AG09309 (cell line): ENCODE measurements around the gene TOE1.
A peak's percentile ranks its signal among the peaks of the same experiment; 100 is the strongest.

Experiments
- DNase-seq: peaks from one replicate; pipeline ENCODE4 v3.0.0-alpha.2; 2010; ENCODE audit warnings: low read depth
- H3K4me3 ChIP-seq: 2 replicates; pipeline ENCODE4 v1.5.1; 2011; ENCODE audit warnings: mild to moderate bottlenecking, low read depth, low read length, moderate library complexity; ENCODE audit not compliant: control insufficient read depth
- TF ChIP-seq, protein P1 (sequence below): IDR thresholded peaks from 2 replicates; pipeline ENCODE4 v1.5.1; 2011; ENCODE audit warnings: mild to moderate bottlenecking, low read depth, low read length, inconsistent platforms; ENCODE audit not compliant: insufficient read depth, control insufficient read depth; ENCODE audit errors: missing control alignments

The TOE1 gene

DNA sequence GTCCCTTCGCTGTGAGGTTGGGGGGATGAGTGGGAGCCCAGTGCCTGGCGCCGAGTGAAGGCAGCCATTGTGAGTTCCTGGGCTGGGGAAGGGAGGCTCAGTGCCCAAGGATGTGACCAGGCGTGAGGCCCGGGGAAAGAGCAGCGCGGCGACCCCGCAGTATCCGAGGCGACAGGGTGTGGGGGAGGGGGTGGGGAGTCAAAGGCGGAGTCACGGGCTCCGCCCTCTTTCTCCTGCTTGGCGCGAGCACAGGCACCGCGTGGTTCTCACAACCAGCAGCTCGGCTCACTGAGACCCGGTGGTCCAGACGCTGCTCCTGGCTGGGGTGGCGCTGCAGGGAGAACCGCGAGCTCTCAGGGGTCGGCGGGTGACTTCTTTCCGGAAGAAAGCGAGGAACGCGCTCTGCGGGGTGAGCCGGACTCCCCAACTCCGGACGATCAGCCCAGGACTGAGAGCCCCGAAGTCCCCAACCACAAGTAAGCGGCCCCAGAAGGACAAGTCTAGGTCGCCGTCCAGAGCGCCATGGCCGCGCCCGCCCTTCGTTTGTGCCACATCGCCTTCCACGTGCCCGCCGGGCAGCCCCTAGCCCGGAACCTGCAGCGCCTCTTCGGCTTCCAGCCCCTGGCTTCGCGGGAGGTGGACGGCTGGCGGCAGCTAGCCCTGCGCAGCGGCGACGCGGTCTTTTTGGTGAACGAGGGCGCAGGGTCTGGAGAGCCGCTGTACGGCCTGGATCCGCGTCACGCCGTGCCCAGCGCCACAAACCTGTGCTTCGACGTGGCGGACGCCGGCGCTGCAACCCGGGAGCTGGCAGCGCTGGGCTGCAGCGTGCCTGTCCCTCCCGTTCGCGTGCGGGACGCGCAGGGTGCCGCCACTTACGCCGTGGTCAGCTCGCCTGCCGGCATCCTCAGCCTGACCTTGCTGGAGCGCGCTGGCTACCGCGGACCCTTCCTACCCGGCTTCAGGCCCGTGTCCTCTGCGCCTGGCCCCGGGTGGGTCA is 13.0 kb upstream of the TOE1 start, which contains the start of gene HPDL:
TSS of gene HPDL (plus strand) at position 269 of the 997 bp plus-strand sequence. CDS start at position 523, 254 bp downstream.
- TF ChIP-seq, protein P1, sequence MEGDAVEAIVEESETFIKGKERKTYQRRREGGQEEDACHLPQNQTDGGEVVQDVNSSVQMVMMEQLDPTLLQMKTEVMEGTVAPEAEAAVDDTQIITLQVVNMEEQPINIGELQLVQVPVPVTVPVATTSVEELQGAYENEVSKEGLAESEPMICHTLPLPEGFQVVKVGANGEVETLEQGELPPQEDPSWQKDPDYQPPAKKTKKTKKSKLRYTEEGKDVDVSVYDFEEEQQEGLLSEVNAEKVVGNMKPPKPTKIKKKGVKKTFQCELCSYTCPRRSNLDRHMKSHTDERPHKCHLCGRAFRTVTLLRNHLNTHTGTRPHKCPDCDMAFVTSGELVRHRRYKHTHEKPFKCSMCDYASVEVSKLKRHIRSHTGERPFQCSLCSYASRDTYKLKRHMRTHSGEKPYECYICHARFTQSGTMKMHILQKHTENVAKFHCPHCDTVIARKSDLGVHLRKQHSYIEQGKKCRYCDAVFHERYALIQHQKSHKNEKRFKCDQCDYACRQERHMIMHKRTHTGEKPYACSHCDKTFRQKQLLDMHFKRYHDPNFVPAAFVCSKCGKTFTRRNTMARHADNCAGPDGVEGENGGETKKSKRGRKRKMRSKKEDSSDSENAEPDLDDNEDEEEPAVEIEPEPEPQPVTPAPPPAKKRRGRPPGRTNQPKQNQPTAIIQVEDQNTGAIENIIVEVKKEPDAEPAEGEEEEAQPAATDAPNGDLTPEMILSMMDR, result no peak
- peak within 1 kb of the TSS; percentile 55 for H3K4me3 ChIP-seq
- DNase-seq, result no peak

GRCh38 chr1:45327644-45328515 is 12.1 kb upstream of the TOE1 start:
- no peak overlapping the region for H3K4me3 ChIP-seq
- no peak for DNase-seq

DNA sequence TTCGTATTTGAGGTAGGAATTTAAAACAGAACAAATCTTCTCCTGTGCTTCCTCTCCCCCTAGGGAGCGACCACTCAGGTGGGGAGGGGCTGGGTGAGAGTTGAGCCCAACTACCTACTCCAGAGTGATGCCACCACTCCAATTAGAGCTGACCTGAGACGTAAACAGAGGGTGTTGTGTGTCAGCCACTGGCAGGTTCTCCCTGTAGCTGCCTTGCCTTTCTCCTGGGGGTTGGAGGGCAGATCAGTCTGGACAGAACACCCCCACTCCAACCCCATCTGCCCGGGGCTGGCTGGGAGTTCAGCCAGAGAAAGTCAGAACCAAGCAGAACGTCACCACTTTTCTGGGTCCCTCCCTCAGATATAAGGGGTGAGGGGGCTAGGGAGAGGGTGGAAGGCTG is 11.3 kb upstream of the TOE1 start:
- TF ChIP-seq, protein P1, result no peak
- H3K4me3 ChIP-seq, result no peak overlapping the region
- no peak for DNase-seq

More at GRCh38 chr1:45327644-45328515, 12.1 kb upstream of the TOE1 start:
- TF ChIP-seq, protein P1, result no peak

- TF ChIP-seq, protein P1, result no peak
- DNase-seq, result no peak
- H3K4me3 ChIP-seq, result no peak overlapping the region
Measured at GRCh38 chr1:45329445-45329844, 10.5 kb upstream of the TOE1 start.

DNA sequence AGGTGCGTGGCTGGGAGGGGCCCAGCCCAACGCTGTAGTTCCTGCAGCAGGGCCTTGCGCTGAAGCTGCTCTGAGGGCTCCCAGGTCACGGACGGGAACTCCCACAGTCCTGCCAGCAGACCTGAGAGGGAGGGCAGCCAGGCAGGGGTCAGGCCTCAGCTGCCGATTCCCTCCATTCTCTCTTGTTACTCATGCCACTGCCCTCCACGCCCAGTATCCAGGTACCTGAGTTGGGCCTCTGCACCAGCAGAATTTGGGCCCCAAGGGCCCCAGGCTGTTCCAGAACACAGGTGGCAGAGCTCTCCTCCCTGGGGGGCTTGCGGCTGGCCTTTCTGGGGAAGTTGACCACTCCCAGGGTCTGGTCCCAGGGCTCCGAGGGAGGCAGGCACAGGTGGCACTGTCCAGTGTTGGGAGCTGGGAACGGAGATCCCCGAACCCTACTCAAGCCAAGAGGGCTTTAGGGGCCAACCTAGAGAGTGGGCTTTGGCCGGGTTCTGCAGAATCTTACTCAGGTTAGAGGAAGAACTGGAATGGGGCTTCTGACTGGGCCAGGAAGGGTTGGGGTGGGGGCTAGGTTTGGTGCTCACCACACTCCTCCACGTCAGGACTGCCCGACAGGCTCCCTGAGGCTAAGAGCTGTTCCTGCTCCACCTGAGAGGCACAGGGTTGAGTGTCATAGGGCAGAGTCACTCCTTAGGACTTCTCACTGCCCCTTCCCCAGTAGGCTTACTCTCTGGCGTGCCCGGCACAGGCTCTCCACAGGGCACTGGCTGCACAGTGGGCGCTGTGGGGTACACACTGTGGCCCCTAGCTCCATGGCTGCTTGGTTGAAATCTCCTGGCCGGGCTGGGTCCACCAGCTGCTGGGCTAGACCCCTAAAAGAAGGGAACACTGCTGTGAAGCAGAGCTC is 8.3 kb upstream of the TOE1 start:
- H3K4me3 ChIP-seq, result no peak overlapping the region
- DNase-seq, result no peak
- TF ChIP-seq, protein P1, result no peak
